Activated CD4-positive, alpha-beta T cell treated with anti-CD3 and anti-CD28 coated beads, Interleukin-2, amount 50 U/mL, for 16 hours (primary cell): ENCODE data around the gene CIRBP.

Experiments used
- DNase-seq: peaks from one replicate; pipeline ENCODE4 v3.0.0-alpha.2; 2020

CIRBP gene

DNA sequence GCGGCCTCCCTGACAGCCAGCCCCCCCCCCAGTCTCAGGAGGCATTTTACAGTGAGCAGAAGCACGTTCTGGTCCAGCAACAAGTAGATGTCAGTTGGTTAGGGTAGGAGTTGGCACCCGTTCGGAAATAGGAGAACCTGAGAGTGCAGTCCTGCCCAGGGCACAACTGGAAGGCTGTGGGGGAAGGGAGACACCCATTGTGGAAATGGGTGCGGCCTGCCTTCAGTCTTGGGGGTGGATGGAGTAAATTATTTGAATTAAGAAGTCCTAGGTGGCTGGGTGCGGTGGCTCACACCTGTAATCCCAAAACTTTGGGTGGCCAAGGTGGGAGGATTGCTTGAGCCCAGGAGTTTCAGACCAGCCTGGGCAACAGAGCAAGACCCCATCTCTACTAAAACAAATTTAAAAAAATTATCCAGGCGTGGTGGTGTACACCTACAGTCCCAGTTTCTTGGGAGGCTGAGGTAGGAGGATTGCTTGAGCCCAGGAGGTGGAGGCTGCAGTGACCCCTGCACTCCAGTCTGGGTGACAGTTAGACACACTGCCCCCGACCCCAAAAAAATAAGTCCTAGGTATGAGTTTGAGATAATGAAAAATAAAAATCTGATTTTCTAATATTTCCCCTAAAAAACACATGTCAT lies 1.2 kb downstream of the CIRBP start:
- no peak for DNase-seq

DNA sequence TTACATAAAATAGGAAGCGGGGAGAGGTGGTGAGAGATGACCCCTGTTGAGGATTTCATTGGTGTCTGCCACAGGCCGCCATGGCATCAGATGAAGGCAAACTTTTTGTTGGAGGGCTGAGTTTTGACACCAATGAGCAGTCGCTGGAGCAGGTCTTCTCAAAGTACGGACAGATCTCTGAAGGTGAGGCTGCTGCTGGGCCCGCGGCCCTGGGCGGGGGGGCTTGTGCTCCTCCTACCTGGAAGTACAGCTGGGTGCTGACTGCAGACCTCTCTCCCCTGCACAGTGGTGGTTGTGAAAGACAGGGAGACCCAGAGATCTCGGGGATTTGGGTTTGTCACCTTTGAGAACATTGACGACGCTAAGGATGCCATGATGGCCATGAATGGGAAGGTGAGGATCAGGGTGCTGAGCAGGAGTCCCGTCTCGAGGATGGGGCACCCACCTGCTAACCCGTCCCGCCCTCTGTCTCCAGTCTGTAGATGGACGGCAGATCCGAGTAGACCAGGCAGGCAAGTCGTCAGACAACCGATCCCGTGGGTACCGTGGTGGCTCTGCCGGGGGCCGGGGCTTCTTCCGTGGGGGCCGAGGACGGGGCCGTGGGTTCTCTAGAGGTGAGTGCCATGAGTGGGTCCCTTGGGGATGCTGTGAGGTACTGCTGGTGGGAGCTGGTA lies 1.9 kb downstream of the CIRBP start:
- DNase-seq: no peak

- no peak for DNase-seq
Measured at GRCh38 chr19:1271528-1272422, 2.6 kb downstream of the CIRBP start.

DNA sequence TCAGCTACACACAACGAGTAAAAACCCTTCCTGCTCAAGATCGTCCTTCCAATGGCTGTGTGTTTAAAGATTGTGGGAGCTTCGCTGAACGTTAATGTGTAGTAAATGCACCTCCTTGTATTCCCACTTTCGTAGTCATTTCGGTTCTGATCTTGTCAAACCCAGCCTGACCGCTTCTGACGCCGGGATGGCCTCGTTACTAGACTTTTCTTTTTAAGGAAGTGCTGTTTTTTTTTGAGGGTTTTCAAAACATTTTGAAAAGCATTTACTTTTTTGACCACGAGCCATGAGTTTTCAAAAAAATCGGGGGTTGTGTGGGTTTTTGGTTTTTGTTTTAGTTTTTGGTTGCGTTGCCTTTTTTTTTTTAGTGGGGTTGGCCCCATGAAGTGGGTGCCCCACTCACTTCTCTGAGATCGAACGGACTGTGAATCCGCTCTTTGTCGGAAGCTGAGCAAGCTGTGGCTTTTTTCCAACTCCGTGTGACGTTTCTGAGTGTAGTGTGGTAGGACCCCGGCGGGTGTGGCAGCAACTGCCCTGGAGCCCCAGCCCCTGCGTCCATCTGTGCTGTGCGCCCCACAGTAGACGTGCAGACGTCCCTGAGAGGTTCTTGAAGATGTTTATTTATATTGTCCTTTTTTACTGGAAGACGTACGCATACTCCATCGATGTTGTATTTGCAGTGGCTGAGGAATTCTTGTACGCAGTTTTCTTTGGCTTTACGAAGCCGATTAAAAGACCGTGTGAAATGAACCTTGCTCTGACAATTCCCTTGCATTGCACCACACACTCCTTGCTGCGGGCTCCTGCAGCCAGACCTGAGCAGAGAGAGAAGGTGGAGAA lies 3.5 kb downstream of the CIRBP start:
- no peak for DNase-seq

- no peak for DNase-seq
Measured at GRCh38 chr19:1273263-1274041, 4.3 kb downstream of the CIRBP start.

DNA sequence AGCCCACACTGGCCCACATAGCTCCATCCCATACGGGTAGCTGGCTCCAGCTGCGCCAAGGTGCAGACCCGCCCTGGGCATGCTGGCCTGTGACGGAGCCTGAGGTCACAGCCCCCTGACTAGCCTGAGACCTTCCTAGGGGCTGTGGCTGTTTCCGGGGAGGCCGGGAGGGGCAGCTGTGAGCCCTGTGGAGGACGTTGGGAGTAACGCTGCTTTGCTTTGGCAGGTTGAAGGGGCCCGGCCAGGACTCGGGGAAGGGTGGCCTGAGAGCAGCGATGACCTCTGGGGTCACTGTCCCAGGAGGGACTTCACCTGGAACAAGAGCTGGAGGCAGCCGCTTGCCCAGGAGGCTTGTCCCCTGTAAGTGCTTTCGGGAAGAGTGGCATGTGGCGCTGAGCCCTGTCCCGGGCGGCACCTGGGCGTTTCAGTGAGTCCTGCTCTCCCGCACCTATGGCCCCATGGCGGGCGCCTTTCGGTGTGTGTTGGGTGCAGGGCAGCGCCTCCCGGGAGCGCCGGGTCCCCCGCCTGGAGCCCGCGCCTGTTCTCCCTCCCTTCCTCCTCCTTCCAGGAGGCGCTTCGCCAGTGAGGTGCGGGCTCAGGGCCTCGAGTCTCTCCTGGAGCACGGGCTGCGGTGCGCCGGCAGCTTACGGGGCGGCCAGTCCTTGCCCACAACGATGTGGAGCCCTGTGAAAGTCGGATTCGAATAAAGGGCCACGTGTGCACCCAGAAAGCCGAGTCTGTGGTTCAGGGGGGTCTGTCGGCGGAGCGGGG lies 5.1 kb downstream of the CIRBP start:
- no peak for DNase-seq

- no peak for DNase-seq
Measured at GRCh38 chr19:1274852-1275259, 5.7 kb downstream of the CIRBP start.

DNA sequence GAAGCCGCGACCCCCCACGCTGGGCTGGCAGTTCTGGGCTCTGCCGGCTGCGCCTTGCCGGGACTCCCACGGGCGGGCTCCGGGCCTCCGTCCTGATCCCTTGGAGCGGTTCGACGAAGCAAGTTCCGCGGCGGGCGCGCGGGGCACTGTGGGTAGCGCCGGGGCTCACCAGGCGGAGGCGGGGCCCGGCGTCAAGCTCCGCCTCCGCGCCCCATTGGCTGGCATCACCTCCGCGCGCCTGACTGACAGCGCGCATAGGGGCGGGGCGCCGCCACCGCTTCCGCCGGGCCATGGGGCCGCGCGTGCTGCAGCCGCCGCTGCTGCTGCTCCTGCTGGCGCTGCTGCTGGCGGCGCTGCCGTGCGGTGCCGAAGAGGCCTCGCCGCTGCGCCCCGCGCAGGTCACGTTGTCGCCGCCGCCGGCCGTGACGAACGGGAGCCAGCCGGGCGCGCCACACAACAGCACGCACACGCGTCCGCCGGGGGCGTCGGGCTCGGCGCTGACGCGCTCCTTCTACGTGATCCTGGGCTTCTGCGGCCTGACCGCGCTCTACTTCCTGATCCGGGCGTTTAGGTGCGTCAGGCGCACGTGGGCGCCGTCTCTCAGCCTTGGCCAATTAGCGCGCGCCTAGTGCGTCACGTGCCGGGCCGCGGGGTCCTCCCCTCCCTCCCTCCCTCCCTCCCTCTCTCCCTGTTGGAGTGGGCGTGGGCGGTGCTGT lies 6.3 kb downstream of the CIRBP start, which contains the start of gene FAM174C:
Gene FAM174C, plus strand, starts transcription at position 271 of the 716 bp plus-strand sequence. Its CDS starts 20 bp downstream, at position 291.
- peak; percentile 98 for DNase-seq

- no peak for DNase-seq
Measured at GRCh38 chr19:1275976-1276627, 7.0 kb downstream of the CIRBP start.

- peak; percentile 43 for DNase-seq
Measured at GRCh38 chr19:1276628-1277022, 7.5 kb downstream of the CIRBP start.

GRCh38 chr19:1277061-1277460 lies 7.9 kb downstream of the CIRBP start:
- no peak for DNase-seq

GRCh38 chr19:1278074-1278473 lies 8.9 kb downstream of the CIRBP start:
- DNase-seq: no peak

GRCh38 chr19:1278713-1279660 lies 9.9 kb downstream of the CIRBP start:
- no peak for DNase-seq

DNA sequence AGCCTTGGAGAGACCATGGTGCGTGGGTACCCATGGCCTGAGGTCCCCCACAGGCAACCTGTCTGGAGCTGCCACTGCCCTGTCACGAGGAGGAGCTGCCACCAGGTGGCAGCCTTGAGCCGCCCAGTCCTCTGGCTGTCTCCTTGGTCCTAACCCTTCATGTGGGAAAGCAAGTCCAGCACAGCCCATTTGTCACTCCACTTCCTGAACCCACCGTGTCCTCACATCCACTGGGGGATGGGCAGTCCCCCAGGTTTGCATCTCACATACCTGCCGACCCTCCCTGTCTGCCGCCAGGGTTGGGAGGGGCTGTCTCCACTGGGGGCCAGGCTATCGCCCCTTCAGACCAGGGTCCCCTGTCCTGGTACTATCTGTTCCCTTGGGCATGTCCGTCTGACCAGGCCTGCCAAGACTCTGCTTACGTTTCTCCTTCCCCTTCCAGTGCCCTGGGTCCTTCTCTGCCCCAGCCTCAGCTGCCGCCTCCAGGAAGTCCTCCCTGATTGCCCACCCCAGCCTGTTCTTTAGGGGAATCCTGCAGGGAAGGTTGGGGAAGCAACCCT lies 10.7 kb downstream of the CIRBP start:
- DNase-seq: peak; percentile 85

- DNase-seq: no peak
Measured at GRCh38 chr19:1280636-1281568, 11.8 kb downstream of the CIRBP start.

GRCh38 chr19:1281569-1282287 lies 12.6 kb downstream of the CIRBP start:
- DNase-seq: no peak
